H1 (cell line): Measurements from ENCODE around the gene SHC1.

Experiments
- BACH1 ChIP-seq: IDR thresholded peaks from 2 replicates; pipeline ENCODE4 v1.6.1; 2012; ENCODE audit warnings: low read length, improper control_type of control experiment
- CHD2 ChIP-seq: IDR thresholded peaks from 2 replicates; pipeline ENCODE4 v1.6.1; 2012; ENCODE audit warnings: low read length, improper control_type of control experiment
- EZH2 ChIP-seq: fragments of 200-600 bp; sonication (generic); IDR thresholded peaks from 2 replicates; pipeline ENCODE4 v1.7.1; 2012; ENCODE audit warnings: low read depth, mild to moderate bottlenecking, moderate library complexity, low read length, inconsistent platforms; ENCODE audit not compliant: severe bottlenecking
- JUN ChIP-seq: IDR thresholded peaks from 2 replicates; pipeline ENCODE4 v1.6.1; 2011; ENCODE audit warnings: low read depth, mild to moderate bottlenecking, improper control_type of control experiment, low read length
- NRF1 ChIP-seq: IDR thresholded peaks from 2 replicates; pipeline ENCODE4 v1.6.1; 2011; ENCODE audit warnings: mild to moderate bottlenecking, low read depth, low read length, improper control_type of control experiment
- PHF8 ChIP-seq: fragments of 200-600 bp; sonication (generic); conservative IDR thresholded peaks from 2 replicates; pipeline ENCODE4 v1.7.1; 2012; ENCODE audit warnings: low read depth, mild to moderate bottlenecking, inconsistent platforms, low read length, moderate library complexity
- POLR2A ChIP-seq, 2 experiments: IDR thresholded peaks; 1 replicate in 1 of 2; 2 replicates in 1 of 2; pipeline ENCODE4 v1.6.1; 2011; ENCODE audit warnings: low read depth in 2 of 2, low read length in 2 of 2, mild to moderate bottlenecking in 2 of 2; ENCODE audit errors: control extremely low read depth in 1 of 2
- RFX5 ChIP-seq: IDR thresholded peaks from 2 replicates; pipeline ENCODE4 v1.6.1; 2011; ENCODE audit warnings: low read depth, low read length, improper control_type of control experiment, borderline replicate concordance
- SIN3A ChIP-seq, 2 experiments: IDR thresholded peaks in 1 of 2; conservative IDR thresholded peaks in 1 of 2; 2 replicates each; pipeline ENCODE4 v1.6.1; 2011 to 2012; ENCODE audit warnings: low read length in 2 of 2, improper control_type of control experiment in 1 of 2, low read depth in 1 of 2, mild to moderate bottlenecking in 1 of 2
- TF ChIP-seq, protein P1 (sequence below), 3 experiments: IDR thresholded peaks; 1 replicate in 2 of 3; 2 replicates in 1 of 3; pipeline versions ENCODE4 v1.5.1 to v1.6.1; 2011; ENCODE audit warnings: low read length in 3 of 3, mild to moderate bottlenecking in 3 of 3, inconsistent platforms in 2 of 3, low read depth in 1 of 3, moderate library complexity in 1 of 3; ENCODE audit not compliant: insufficient read depth in 1 of 3; ENCODE audit errors: control extremely low read depth in 1 of 3
- TF ChIP-seq, protein P2 (sequence below): IDR thresholded peaks from 2 replicates; pipeline ENCODE4 v1.6.1; 2012; ENCODE audit warnings: low read length, inconsistent platforms

DNA sequence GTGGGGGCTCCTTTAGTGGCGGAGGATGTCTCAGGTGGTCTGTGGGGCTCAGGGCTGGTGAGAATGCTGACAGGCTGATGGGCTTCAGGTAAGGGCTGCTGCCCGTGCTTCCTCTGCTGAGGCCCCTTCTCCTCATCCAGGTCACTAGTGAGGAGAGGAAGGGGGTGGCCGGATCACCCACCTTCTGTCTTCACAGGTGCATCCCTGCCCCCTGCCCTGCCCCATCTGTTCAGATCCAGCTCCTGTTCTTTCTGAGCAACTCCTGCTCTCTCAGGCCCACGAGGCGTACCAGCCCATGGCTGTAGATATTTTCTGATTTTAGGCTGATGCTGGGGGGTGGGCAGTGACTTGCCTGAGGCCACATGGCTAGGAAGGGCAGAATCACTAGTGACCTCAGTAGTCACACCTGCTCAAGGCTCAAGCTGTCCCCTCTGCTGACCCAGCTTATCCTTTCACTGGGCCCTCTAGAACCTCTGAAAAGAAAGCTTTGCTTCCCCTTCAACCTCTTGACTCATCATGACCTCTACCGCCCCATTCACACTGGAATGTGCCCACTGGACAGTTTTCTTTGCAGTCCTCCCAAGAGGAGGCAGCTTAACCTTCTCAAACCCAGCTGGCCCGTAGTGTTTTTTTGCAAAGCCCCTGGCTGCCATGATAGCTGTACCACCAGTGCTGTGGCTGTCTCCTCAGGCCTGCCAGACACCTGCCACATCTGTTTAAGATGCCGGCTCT is 48.2 kb upstream of the SHC1 start:
- TF ChIP-seq EZH2 (no peak), SIN3A (conservative IDR thresholded peaks at IDR 0.05 in 1 of 2, IDR thresholded peaks at IDR 0.05 in 1 of 2; ENCODE audit: low read depth in 1 of 2, low read length in 2 of 2) (no peak), POLR2A (IDR thresholded peaks at IDR 0.05; ENCODE audit: control extremely low read depth in 1 of 2, low read depth in 2 of 2, low read length in 2 of 2) (no peak), BACH1 (no peak), CHD2 (no peak), PHF8 (no peak), NRF1 (no peak), RFX5 (no peak), JUN (no peak)
- TF ChIP-seq, protein P1, sequence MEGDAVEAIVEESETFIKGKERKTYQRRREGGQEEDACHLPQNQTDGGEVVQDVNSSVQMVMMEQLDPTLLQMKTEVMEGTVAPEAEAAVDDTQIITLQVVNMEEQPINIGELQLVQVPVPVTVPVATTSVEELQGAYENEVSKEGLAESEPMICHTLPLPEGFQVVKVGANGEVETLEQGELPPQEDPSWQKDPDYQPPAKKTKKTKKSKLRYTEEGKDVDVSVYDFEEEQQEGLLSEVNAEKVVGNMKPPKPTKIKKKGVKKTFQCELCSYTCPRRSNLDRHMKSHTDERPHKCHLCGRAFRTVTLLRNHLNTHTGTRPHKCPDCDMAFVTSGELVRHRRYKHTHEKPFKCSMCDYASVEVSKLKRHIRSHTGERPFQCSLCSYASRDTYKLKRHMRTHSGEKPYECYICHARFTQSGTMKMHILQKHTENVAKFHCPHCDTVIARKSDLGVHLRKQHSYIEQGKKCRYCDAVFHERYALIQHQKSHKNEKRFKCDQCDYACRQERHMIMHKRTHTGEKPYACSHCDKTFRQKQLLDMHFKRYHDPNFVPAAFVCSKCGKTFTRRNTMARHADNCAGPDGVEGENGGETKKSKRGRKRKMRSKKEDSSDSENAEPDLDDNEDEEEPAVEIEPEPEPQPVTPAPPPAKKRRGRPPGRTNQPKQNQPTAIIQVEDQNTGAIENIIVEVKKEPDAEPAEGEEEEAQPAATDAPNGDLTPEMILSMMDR (IDR thresholded peaks at IDR 0.05; ENCODE audit: control extremely low read depth in 1 of 3, insufficient read depth in 1 of 3, low read depth in 1 of 3, low read length in 3 of 3) = no peak
- TF ChIP-seq, protein P2, sequence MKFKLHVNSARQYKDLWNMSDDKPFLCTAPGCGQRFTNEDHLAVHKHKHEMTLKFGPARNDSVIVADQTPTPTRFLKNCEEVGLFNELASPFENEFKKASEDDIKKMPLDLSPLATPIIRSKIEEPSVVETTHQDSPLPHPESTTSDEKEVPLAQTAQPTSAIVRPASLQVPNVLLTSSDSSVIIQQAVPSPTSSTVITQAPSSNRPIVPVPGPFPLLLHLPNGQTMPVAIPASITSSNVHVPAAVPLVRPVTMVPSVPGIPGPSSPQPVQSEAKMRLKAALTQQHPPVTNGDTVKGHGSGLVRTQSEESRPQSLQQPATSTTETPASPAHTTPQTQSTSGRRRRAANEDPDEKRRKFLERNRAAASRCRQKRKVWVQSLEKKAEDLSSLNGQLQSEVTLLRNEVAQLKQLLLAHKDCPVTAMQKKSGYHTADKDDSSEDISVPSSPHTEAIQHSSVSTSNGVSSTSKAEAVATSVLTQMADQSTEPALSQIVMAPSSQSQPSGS = no peak
